PC-9 (cell line): ENCODE measurements around the gene SPATA17. TPM values are rescaled to one million over a fixed set of nuclear protein-coding genes. Genes with fewer than 3 reads are reported as not detected.

Source experiments
- BruUV-seq: library from RNA; stranded (reverse); fragments of 400-500 nt; replicated peaks from 2 replicates; lab custom pipeline; 2021; lab: Mats Ljungman, UMichigan
- CTCF ChIA-PET: fragments of 300-600 bp; sonication (Branson Sonifier 250); formaldehyde crosslinking; loops from one replicate; lab custom pipeline; 2022; ENCODE audit warnings: antibody characterized with exemption; lab: Charles Lee
- POLR2A ChIA-PET: fragments of 300-600 bp; sonication (Branson Sonifier 250); formaldehyde crosslinking; loops from one replicate; lab custom pipeline; 2022; ENCODE audit warnings: antibody characterized with exemption; ENCODE audit not compliant: unreplicated experiment; lab: Charles Lee
- DNase-seq, 2 experiments: peaks; one replicate each; pipeline versions ENCODE4 v3.0.0 to v3.0.0-alpha.2; 2015 to 2022; ENCODE audit warnings: mixed read lengths in 1 of 2
- H2AFZ ChIP-seq: fragments of 200-600 bp; sonication (generic); 2 replicates; pipeline ENCODE4 v1.8.1; 2017; ENCODE audit warnings: antibody characterized with exemption
- H3F3A ChIP-seq: fragments of 200-600 bp; sonication (generic); 2 replicates; pipeline ENCODE4 v1.8.1; 2017; ENCODE audit warnings: antibody characterized with exemption, mild to moderate bottlenecking, low read depth; ENCODE audit not compliant: insufficient read depth
- H3K27ac ChIP-seq: fragments of 200-600 bp; sonication (generic); 2 replicates; pipeline ENCODE4 v1.6.1; 2016; ENCODE audit warnings: mixed run types
- H3K27me3 ChIP-seq: fragments of 200-600 bp; sonication (generic); 2 replicates; pipeline ENCODE4 v1.6.1; 2016; ENCODE audit warnings: low read depth, mixed run types; ENCODE audit not compliant: insufficient read depth
- H3K36me3 ChIP-seq: fragments of 200-600 bp; sonication (generic); 2 replicates; pipeline ENCODE4 v1.6.1; 2016; ENCODE audit warnings: low read depth, mixed run types
- H3K4me1 ChIP-seq: fragments of 200-600 bp; sonication (generic); replicated peaks from 2 replicates; pipeline ENCODE4 v1.6.1; 2016; ENCODE audit warnings: mixed run types; ENCODE audit not compliant: insufficient read depth
- H3K4me2 ChIP-seq: fragments of 200-600 bp; sonication (generic); 2 replicates; pipeline ENCODE4 v1.6.1; 2017; ENCODE audit warnings: mixed run types
- H3K4me3 ChIP-seq: fragments of 200-600 bp; sonication (generic); 2 replicates; pipeline ENCODE4 v1.6.1; 2016; ENCODE audit warnings: mixed run types
- H3K79me2 ChIP-seq: fragments of 200-600 bp; sonication (generic); 2 replicates; pipeline ENCODE4 v1.6.1; 2017; ENCODE audit warnings: low read depth, mixed run types
- H3K9me2 ChIP-seq: fragments of 200-600 bp; sonication (generic); 2 replicates; pipeline ENCODE4 v1.8.1; 2017; ENCODE audit warnings: mild to moderate bottlenecking; ENCODE audit not compliant: insufficient read depth
- H3K9me3 ChIP-seq: fragments of 200-600 bp; sonication (generic); 2 replicates; pipeline ENCODE4 v1.8.1; 2016; ENCODE audit warnings: low read depth; ENCODE audit not compliant: insufficient read depth
- H4K20me1 ChIP-seq: fragments of 200-600 bp; sonication (generic); 2 replicates; pipeline ENCODE4 v1.8.1; 2017; ENCODE audit not compliant: insufficient read depth
- CTCF ChIP-seq: fragments of 200-600 bp; sonication (generic); conservative IDR thresholded peaks from 2 replicates; pipeline ENCODE4 v1.6.1; 2017; ENCODE audit warnings: mixed run types, antibody characterized with exemption, mild to moderate bottlenecking, moderate library complexity
- EZH2 ChIP-seq: fragments of 200-600 bp; sonication (generic); IDR thresholded peaks from 2 replicates; pipeline ENCODE4 v1.8.0; 2017; ENCODE audit warnings: antibody characterized with exemption, low read depth
- intact Hi-C: fragments of 100-400 bp; cut with micrococcal nuclease; formaldehyde crosslinking; loops from one replicate; pipeline ENCODE4 v1.10.0; 2022; ENCODE audit not compliant: unreplicated experiment
- total RNA-seq: library from RNA; stranded (reverse); gene quantifications from 2 replicates; pipeline ENCODE4 v1.2.3, GENCODE V29; 2021

The SPATA17 gene
- total RNA-seq, 1 experiment from 2014 or later = 8.9 TPM

- no peak overlapping the region for H3K4me2 ChIP-seq
- H2AFZ ChIP-seq = no peak overlapping the region
- no peaks in the 10 kb centered on the region for H3K27me3 ChIP-seq
- H3F3A ChIP-seq = no peaks in the 10 kb centered on the region
- H3K4me1 ChIP-seq = no peaks in the 10 kb centered on the region
- no TSS peak for BruUV-seq
- DNase-seq = no peak
- POLR2A ChIA-PET = no interaction called here
- no peak overlapping the region for H3K4me3 ChIP-seq
- H3K36me3 ChIP-seq = no peaks in the 10 kb centered on the region
- intact Hi-C loops = no loop called here
- H3K9me3 ChIP-seq = no peaks in the 10 kb centered on the region
- H3K79me2 ChIP-seq = no peaks in the 10 kb centered on the region
- TF ChIP-seq EZH2 (no peak), CTCF (no peak)
- no peak overlapping the region for H3K27ac ChIP-seq
- no peaks in the 10 kb centered on the region for H4K20me1 ChIP-seq
- no peaks in the 10 kb centered on the region for H3K9me2 ChIP-seq
- CTCF ChIA-PET = no interaction called here
These were observed 215.6 kb downstream of the SPATA17 start for GRCh38 chr1:217846733-217847132.

GRCh38 chr1:217847643-217848042, 216.5 kb downstream of the SPATA17 start:
- POLR2A ChIA-PET = no interaction called here

GRCh38 chr1:217856342-217857034, 225.3 kb downstream of the SPATA17 start:
- no peak overlapping the region for H3K27ac ChIP-seq
- no peak for DNase-seq
- H3K36me3 ChIP-seq = no peaks in the 10 kb centered on the region
- no peak overlapping the region for H3K4me2 ChIP-seq
- TF ChIP-seq CTCF (no peak), EZH2 (no peak)
- no peaks in the 10 kb centered on the region for H3K9me3 ChIP-seq
- POLR2A ChIA-PET = no interaction called here
- H3F3A ChIP-seq = no peaks in the 10 kb centered on the region
- no peaks in the 10 kb centered on the region for H3K4me1 ChIP-seq
- no TSS peak for BruUV-seq
- intact Hi-C loops = no loop called here
- H2AFZ ChIP-seq = no peak overlapping the region
- no peaks in the 10 kb centered on the region for H3K79me2 ChIP-seq
- H4K20me1 ChIP-seq = no peaks in the 10 kb centered on the region
- no peaks in the 10 kb centered on the region for H3K9me2 ChIP-seq
- CTCF ChIA-PET = no interaction called here
- no peaks in the 10 kb centered on the region for H3K27me3 ChIP-seq
- H3K4me3 ChIP-seq = no peak overlapping the region

More at GRCh38 chr1:217847643-217848042, 216.5 kb downstream of the SPATA17 start:
- H3K27me3 ChIP-seq = no peaks in the 10 kb centered on the region
- no peak overlapping the region for H2AFZ ChIP-seq
- H3K36me3 ChIP-seq = no peaks in the 10 kb centered on the region
- H3K9me3 ChIP-seq = no peaks in the 10 kb centered on the region
- H3F3A ChIP-seq = no peaks in the 10 kb centered on the region
- 0 out of 2 replicates have a peak, but pooled peaks have one; percentile 21 for TF ChIP-seq CTCF
- no peak for TF ChIP-seq EZH2
- H3K9me2 ChIP-seq = no peaks in the 10 kb centered on the region
- H3K27ac ChIP-seq = no peak overlapping the region
- no peak overlapping the region for H3K4me3 ChIP-seq
- no peaks in the 10 kb centered on the region for H4K20me1 ChIP-seq
- no peaks in the 10 kb centered on the region for H3K4me1 ChIP-seq
- no peak for DNase-seq
- no peak overlapping the region for H3K4me2 ChIP-seq
- intact Hi-C loops = no loop called here
- no peaks in the 10 kb centered on the region for H3K79me2 ChIP-seq
- BruUV-seq = no TSS peak
- CTCF ChIA-PET = no interaction called here
